ENCODE measurements around the gene COL27A1.

Gene COL27A1

DNA sequence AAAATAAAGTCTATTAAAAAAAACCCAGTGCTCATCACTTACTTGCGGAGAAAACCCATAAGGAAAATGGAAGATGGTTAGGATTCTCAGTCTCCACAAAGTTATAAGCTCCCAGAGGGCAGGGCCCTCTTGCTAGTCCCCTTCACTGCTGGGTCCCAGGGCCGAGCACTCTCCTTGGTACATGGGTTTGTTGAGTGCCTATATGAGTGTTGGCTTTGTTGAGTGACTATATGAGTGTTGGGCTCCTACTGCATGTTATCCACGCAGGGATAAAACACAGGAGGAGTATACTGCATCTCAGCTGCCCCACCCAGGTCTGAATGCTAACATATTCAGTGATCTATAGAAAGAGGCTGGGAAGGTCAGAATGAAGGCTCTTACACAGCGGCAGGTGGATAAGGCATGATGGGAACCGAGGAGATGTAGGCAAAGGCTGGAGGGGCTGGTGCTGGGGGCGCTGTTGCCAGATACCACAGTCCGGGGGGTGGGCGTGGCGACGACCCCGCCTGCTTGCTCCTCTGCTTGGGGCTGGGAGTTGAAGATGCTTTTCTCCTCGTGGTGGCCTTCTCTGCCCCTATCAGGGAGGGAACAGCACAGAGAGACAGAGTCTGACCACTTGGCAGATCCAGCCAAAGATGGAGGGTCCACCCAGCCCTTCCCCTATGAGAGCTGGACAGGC lies 186.0 kb downstream of the COL27A1 start:
- no peak for DNase-seq (ENCODE audit: low read depth in 2 of 2)

DNA sequence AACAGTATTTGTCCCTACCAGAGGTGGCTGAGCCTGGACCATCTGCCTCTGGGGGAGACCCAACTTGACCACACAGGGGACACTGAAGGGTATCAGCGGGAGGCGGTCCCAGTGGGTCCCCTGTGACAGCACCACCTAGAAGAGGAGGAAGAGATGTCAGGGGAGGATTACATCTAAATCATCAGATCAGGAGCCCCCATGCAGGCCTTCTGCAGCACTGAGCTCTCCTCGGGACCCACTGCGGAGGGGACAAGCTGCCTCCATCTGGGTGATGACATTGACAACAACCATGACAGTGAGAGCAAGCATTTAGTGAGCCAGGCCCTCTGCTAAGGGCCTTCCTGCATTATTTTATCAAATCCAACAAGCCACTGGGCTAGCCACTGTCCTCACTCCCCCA lies 186.7 kb downstream of the COL27A1 start:
- no peak for DNase-seq (ENCODE audit: low read depth in 2 of 2)

DNA sequence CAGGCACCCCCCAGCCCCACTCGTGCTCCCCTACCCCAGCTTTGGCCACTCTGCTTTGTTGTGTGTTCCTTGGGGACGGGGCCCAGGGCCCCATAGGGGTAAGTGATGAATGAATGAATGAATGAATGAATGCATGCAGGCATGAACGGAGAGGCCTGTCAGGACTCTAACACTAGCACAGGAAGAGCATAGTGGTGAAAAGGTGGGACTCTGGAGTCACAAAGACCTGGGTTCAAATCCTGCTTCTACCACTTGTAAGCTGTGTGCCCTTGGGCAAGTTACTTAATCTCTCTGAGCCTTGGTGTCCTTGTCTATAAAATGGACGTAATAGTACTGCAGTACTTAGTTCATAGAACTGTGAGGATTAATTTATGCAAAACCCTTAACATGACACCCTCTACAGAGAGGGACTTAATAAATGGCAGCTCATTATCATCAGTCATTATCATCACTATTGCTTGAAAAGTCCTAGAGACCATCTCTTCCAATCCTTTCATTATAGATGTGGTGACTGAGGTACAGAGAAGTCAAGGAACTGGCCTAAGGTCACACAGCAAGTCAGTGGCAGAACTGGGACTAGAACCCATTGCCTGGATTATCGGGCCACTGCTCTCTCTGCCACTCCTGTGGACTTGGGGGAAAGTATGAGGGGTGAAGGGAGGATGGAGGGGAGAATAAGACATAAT lies 187.6 kb downstream of the COL27A1 start:
- DNase-seq (ENCODE audit: low read depth in 2 of 2), result no peak

DNA sequence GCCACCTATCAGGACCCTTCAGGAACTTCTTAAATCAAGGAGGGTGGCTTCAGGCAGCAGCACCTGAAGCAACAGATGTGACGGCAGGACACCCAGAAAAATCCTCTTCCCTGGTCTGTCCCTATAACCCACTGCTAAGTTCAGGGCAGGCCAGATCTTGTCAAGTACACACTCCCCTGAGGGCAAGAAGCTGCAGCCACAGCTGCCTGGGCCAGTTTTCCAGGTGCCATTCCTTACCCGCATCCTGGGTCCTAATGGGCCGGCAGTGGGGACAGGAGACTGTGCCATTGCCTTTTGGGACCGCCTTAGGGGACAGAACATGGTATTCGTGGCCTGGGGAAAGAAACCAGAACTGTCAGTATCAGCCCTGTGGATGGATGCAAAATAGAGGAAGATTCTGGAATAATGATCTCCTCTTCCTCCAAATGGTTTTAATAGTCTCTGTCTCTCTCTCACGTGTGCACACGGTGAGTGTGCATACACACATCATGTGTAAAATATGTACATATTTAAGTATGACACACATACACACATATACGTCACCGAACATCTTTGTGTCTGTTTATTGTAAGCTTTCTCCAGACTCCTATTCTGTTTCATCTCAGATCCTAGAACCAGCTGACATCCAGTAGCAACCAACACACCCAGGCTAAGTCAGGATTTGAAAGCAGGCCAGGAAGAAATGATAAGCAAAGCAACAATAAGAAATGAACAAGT lies 188.3 kb downstream of the COL27A1 start:
- no peak for DNase-seq (ENCODE audit: low read depth in 2 of 2)

DNA sequence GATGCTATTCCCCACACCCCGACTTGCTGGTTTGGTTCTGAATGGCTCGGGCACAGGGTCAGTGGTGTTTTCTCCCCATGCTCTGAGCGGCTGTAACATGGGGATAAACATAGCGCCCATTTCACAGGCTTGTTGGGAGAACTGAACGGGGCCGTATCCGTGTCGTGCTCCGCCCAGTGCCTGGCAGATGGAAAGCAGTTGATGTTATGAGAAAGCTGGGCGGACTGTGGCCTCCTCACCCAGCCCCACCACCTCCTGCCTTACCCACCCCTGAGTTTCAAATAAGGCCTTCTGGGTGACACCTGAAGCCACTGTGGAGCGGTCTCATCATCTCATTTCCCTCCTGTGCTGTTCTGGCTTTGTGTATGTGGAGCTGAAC lies 188.8 kb downstream of the COL27A1 start:
- no peak for DNase-seq (ENCODE audit: low read depth in 2 of 2)

DNA sequence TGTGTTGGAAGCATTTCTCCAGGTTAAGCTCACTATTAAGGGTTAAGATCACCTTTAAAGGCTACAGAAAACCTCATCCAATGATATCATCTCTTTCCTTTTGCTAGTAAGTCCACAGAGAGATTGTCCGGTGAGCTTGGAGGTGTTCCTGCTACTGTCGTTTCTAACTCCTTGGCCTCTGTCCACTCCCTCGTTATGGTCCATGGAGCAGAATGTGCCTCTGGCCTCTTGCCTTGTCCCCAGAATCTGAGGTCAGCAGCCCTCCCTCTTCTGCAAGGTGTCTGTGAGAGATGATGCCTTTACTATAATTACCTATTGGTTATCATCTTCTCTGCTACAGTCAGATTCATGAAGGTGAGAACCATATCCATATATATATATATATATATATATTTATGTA lies 189.4 kb downstream of the COL27A1 start:
- no peak for DNase-seq (ENCODE audit: low read depth in 2 of 2)

DNA sequence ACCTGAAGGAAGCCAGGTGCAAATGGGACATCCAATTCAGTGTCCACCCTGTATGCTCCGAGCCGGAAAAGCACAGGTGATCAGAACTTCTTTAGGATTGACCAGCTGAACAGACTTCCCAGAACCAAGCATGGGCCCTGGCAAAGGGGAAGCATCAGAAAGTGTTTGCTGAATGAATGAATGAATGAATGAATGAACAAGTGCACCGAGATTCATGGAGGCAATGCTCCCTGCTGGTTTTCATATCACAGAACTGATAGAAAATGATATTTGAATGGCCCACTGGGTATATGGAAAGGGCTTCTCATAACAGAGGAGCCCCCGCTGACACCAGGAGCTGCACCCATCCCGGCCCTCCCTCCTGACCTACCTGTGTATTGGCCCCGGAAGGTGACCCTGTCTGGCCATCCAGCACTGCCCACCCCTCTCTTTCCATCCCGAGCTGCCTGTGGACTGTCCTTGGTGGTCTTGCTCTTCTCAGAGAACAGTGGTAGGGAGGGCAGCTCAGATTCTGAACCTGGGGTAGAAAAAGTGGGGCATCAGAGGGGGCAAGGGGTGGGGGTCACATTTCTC lies 190.2 kb downstream of the COL27A1 start:
- DNase-seq (ENCODE audit: low read depth in 2 of 2), result no peak

DNA sequence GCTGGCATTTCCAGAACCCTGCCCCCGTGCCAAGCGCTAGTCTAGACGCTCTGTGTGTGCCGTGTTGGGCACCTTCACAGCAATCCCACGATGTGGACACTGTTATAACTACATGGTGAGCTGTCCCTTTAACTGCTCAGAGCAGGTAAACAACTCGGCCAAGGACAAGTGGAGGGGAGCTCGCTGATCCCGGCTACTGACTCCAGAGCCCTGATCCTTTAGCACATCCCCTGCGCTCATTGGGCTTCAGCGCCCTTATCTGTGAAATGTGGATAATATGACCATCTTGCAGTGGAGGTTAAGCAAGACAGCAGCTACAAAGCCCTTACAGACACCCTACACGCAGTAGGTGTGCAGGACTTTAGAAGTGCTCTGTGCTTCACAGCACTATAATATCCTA lies 190.8 kb downstream of the COL27A1 start:
- DNase-seq (ENCODE audit: low read depth in 2 of 2), result no peak

DNA sequence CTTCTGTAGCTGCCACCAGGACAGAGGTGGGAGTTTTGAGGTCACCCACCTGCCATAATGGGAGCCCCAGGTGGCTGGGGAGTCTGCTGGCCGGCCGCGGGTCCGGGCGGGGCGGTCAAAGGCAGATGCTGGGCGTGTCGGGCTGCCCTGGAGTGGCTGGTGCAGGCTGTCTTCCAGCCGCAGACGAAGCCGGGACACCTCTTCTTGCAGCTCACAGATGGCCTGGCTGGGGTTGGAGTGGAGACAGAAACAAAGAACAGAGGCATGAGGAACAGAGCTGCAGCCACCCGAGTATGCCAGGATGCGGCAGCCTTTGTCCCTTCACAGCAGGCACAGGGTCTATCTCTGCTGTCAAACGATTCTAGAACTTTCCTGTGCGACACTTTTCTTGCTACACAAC lies 192.3 kb downstream of the COL27A1 start:
- no peak for DNase-seq (ENCODE audit: low read depth in 2 of 2)

DNA sequence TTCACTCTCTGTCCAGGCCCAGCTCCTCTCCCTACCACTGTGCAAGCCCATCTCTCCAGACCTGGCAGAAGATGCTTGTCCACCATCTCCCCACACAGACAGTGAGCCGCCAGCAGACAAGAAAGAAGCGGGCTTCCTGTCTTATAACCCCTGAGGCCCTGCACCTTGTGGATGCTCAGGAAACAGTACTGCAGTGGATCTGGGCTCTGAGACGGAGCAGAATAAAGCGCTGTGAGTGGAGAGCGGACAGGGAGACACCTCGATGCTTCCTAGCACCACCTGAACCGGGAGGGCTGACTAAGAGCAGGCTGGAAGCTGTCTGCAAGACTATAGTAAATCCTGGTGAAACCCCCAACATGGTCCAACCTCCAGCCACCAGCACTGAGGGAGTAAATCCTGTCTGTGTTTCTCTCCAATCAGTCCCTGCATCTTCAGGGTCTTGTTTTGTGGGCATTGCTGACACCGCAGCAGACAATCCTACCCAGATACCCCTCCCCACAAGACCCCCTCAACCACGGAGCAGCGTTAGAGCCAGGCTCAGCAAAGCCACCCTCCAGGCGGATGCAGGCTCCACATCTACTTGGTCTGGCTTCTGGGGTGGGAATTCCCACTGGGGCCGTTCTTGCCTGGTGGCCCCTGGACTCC lies 193.0 kb downstream of the COL27A1 start:
- no peak for DNase-seq (ENCODE audit: low read depth in 2 of 2)

DNA sequence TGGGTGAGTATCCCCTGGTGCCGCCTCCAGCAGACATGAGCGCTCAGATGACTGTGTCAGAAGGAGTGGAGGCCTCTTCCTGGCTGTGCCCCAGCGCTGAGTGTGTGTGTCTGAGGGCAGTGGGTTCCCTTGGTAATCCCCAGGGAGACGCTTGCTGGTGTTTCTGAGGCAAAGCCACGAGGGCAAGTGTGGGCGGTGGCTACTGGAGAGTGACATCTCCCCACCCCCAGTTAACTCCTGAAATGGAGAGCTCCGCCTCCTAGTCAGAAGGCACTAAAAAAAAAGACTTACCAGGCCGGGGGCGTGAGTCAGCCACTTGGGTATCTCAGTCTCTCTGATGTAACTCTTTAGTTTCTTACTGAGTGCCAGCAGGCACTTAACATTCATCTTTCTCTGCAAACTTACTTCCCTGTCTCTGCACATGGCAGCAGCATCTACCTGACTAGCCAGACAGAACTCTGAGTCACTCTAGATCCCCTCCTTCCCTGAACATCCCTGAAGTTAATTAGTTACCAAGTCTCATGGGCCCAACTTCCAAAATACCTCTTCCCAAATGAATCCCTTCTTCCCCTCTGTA lies 193.7 kb downstream of the COL27A1 start:
- DNase-seq (ENCODE audit: low read depth in 2 of 2), result peak in 1 of 2 donors; percentile 43

DNA sequence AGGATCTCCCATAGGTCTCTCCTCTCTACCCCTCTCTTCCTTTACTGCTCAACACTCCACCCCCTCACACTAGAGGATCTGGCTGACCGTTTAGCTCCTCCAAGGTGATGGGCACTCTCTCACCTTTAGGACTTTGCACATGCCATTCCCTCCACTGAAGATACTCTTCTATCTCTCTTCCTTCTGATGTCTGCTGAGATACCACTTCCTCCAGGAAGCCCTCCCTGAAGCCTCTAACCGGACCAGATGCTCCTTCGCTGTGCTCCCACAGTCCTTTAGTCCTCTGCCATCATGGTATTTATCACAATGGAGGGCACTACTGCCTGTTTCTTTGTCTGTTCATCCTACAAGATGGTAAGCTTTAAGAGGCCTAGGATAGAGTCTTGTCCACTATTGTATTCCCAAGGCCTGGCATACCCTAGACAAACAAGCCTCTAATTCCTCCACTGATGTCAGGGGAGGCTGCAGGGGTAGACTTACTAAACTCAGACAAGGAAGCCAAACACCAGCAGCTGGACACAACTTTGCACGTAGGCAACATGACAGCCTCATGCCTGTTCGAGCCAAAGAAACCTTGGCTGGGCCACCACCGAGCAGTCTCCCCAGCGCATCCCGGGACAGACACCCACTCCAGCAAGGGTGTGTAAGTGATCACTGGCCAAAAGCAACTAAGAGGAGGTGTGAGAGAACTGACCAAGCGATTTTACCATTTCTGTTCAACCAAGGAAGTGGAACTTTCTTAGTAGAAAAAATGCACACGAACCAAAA lies 194.6 kb downstream of the COL27A1 start:
- DNase-seq (ENCODE audit: low read depth in 2 of 2), result no peak

DNA sequence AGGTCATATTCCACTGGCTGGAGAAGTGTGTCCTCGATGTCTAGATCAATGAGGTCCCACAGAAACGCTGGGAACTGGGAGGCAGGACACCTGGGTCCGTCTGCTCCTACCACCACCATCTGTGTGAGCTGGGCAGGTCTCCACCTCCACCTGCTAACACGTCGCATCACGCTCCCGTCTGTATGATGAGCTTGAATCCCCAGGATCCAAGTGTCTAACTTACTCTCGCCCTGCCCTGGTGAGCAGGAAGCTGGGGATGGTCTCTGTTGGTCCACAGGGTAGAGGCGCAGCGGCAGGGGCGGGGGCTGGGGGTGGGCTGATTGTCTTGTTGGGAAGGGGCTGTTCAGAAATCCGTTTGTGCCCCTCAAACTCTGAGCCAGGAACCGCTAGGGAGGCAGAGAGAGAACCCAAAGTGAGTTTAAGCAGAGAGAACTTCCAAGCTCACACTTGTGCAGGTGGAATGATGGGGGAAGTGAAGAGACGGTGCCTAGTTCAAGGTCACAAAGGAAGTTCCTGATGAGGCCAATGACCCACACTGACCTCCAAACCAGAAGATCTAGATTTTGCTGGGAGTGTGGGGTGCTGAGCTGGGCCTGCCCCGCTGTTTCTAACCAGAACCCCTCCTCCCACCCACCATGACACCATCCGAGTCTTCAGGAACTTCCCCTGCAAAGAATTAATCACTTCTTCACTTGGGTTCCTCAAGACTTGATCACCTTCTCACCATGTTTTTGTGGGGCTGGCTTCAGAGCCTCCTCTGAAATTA lies 195.5 kb downstream of the COL27A1 start:
- DNase-seq (ENCODE audit: low read depth in 2 of 2), result no peak

DNA sequence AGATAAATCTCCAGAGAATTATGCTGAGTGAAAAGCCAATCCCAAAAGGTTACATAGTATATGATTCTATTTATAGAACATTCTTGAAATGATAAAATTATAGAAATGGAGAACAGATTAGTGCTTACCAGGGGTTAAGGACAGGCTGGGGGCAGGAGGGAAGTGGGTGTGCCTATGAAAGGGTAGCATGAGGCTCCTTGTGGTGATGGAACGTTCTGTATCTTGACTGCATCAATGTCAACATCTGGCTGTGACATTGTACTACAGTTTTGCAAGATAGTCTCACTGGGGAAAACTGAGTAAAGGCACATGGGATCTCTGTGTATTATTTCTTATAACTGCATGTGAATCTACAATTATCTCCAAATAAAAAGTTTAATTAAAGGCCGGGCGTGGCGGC lies 196.6 kb downstream of the COL27A1 start:
- DNase-seq (ENCODE audit: low read depth in 2 of 2), result no peak

DNA sequence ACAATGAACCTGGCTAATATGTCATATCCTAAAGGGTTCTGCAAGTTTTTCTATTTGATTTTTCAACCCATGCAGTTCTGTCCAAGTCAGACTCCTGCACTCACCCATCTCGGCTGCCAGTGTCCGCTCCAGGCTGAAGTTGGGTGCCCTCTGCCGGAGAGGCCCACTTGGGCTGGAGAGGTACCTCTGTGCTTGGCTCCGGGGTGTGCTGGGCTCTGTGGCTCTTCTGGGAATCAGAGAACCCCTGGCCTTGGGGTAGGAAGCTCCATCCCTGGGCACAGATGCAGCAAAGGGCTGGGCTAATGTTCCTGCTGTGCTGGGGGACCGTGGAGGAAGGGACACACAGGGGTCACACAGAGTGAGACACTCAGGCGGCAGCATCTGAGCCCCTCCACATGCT lies 200.5 kb downstream of the COL27A1 start:
- no peak for DNase-seq (ENCODE audit: low read depth in 2 of 2)

DNA sequence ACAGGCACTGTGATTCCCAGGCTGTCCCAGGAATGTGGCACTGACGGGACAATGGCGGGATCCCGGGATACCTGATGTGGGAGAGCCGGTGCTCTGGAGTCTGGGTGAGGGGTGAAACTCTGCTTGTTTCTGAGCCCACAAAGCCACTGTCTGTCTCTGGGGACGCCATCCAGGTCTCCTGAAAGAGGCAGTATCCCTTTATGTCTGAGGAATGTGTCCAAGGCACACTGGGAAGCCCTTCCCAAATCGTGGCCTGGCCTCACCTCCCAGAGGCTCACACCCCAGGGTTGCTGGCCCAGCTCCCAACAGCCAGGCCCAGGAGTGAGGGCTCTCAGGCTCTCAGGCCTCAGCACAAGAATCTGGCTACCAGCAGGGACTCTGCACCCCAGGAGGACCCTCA lies 201.5 kb downstream of the COL27A1 start:
- no peak for DNase-seq (ENCODE audit: low read depth in 2 of 2)

DNA sequence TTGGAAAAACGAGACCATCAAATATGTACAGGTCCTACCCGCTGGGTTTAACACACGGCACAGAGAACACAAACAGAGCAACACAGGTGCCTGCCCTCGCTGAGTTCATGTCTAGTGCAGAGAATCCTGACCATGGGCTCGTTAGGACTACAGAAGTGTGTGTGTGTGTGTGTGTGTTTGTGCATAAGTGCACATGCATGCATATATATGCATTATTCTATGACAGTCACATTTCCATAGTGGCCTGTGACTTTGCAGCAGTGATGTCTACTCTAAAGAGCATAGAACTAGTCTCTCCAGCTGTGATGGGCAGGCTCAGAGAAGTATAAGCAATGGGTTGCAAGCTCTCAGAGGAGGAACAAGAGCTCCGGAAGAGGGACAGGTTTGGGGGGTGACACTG lies 202.0 kb downstream of the COL27A1 start:
- DNase-seq (ENCODE audit: low read depth in 2 of 2), result no peak

DNA sequence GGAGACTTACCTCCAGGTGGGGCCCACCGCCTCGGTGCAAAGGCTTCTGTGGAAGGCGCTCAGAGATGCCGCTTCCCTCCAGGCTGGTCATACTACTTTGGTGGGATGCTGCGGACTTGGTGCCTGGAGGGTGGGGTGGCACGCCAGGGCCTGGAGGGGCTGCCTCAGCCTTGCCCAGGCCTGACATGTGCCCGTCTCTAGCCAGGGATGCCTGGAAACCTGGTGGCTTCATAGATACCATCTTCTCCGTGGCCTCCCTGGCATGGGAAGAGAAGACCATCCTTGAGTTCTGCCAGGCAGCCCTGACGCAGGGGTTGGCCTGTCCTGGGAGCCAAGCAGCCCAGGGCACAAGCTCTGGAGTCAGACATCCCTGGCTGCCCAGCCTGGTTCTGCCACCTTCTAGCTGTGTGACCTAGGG lies 202.6 kb downstream of the COL27A1 start:
- no peak for DNase-seq (ENCODE audit: low read depth in 2 of 2)

DNA sequence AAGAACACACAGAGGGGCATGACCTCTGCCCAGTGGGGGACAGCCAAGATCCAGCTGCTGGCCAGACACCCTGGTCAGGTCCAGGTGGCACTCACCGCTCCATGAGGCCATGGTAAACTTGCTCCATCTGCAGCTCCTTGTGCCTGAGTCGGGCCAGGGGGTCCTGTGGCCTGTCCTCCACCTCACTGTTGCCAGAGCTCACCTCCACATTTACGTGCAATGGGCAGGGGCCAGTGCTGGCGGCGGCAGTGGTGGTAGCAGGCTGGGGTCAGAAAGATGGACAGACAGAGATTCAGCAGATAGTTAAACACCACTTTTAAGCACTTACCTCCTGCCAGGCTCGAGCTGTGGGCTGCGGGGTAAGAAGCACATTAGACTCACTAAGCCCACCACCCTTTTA lies 204.5 kb downstream of the COL27A1 start:
- no peak for DNase-seq (ENCODE audit: low read depth in 2 of 2)

DNA sequence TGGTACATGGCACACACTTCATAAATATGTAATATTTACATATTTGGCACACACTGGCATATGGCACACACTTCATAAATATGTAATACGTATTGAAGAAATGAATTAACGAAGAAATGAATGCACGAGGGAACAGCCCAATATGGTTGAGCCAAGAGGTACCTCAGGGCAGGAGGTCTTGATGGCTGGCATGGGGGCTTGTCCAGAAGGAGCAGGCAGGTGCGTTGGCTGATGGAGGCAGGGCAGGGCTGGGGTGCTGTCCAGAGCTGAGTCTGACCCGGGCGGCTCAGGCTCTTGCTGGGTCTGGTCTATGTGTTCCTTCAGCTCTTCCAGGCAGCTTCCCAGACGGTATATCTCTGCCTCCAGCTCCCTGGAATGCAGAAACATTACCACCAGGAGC lies 206.2 kb downstream of the COL27A1 start:
- DNase-seq (ENCODE audit: low read depth in 2 of 2), result no peak
